HepG2 (cell line): ENCODE measurements around the gene HPS1. TPM values are rescaled to one million over a fixed set of nuclear protein-coding genes. Genes with fewer than 3 reads are reported as not detected.

Experiments
- ATAC-seq: fragments of 200-7000 bp; cut with Tn5 transposase; 3 replicates; pipeline ENCODE4 v1.9.1; 2020; ENCODE audit warnings: mild to moderate bottlenecking, moderate library complexity
- BruUV-seq: library from RNA; stranded (reverse); fragments of 400-500 nt; replicated peaks from 2 replicates; lab custom pipeline; 2021; lab: Mats Ljungman, UMichigan
- CTCF ChIA-PET: fragments of 300-600 bp; formaldehyde crosslinking; extraction: SDS; loops from one replicate; lab custom pipeline; 2021; ENCODE audit warnings: low total read pairs, inconsistent platforms, low intra/inter-chr PET ratio; lab: Yijun Ruan, JAX
- POLR2A ChIA-PET: fragments of 350-600 bp; sonication (Branson Sonifier 250); formaldehyde crosslinking; loops from one replicate; lab custom pipeline; 2020; ENCODE audit warnings: antibody characterized with exemption, inconsistent platforms; lab: Yijun Ruan, JAX
- DNase-seq: peaks from one replicate; pipeline ENCODE4 v3.0.0-alpha.2; 2015; ENCODE audit warnings: low spot score
- FAIRE-seq: peaks from 3 replicates; lab custom pipeline; 2011; peaks lifted over from hg19 to GRCh38; lab: Jason Lieb, UNC
- H2AFZ ChIP-seq: one replicate; pipeline ENCODE4 v1.6.1; 2011; ENCODE audit warnings: low read length, inconsistent platforms
- H3K27ac ChIP-seq: fragments of 300-600 bp; 3 replicates; pipeline ENCODE4 v1.8.0; 2011; ENCODE audit warnings: mixed run types, mild to moderate bottlenecking, mixed read lengths, low read length, inconsistent platforms; ENCODE audit not compliant: insufficient read depth; ENCODE audit errors: extremely low read length
- H3K27me3 ChIP-seq, 2 experiments: fragments of 200-600 bp in 1 of 2; 2 replicates in 1 of 2; 3 replicates in 1 of 2; pipeline versions ENCODE4 v1.6.0 to v1.8.0; 2011; ENCODE audit warnings: low read length in 2 of 2, mild to moderate bottlenecking in 2 of 2, moderate library complexity in 2 of 2, inconsistent platforms in 1 of 2; ENCODE audit not compliant: insufficient read depth in 2 of 2, control insufficient read depth in 1 of 2
- H3K36me3 ChIP-seq, 2 experiments: fragments of 200-600 bp in 1 of 2; replicated peaks in 1 of 2; 2 replicates in 1 of 2; 3 replicates in 1 of 2; pipeline versions ENCODE4 v1.5.1 to v1.8.0; 2011; ENCODE audit warnings: low read length in 2 of 2, inconsistent platforms in 1 of 2; ENCODE audit not compliant: insufficient read depth in 2 of 2, control insufficient read depth in 1 of 2
- H3K4me1 ChIP-seq: 2 replicates; pipeline ENCODE4 v1.5.1; 2012; ENCODE audit warnings: low read length, inconsistent platforms; ENCODE audit not compliant: insufficient read depth
- H3K4me2 ChIP-seq: 2 replicates; pipeline ENCODE4 v1.6.0; 2011; ENCODE audit warnings: low read depth, low read length, inconsistent platforms
- H3K4me3 ChIP-seq, 3 experiments: fragments of 200-600 bp in 1 of 3; sonication (generic), shearing (Covaris generic) in 1 of 3; replicated peaks in 1 of 3; 2 replicates each; pipeline ENCODE4 v1.5.1; 2011 to 2016; ENCODE audit warnings: low read length in 3 of 3, inconsistent platforms in 2 of 3, low read depth in 2 of 3, mild to moderate bottlenecking in 2 of 3, control low read depth in 1 of 3, mixed read lengths in 1 of 3; ENCODE audit not compliant: insufficient read depth in 1 of 3
- H3K79me2 ChIP-seq: one replicate; pipeline ENCODE4 v1.6.1; 2011; ENCODE audit warnings: low read length, inconsistent platforms; ENCODE audit not compliant: insufficient read depth
- H3K9ac ChIP-seq: 2 replicates; pipeline ENCODE4 v1.6.0; 2011; ENCODE audit warnings: mild to moderate bottlenecking, low read depth, low read length, inconsistent platforms; ENCODE audit not compliant: insufficient read depth
- H3K9me3 ChIP-seq: 2 replicates; pipeline ENCODE4 v1.5.1; 2012; ENCODE audit warnings: mild to moderate bottlenecking, low read length
- H4K20me1 ChIP-seq: 2 replicates; pipeline ENCODE4 v1.6.0; 2011; ENCODE audit warnings: inconsistent platforms, mild to moderate bottlenecking, low read length, moderate library complexity; ENCODE audit not compliant: insufficient read depth
- AHR ChIP-seq: IDR thresholded peaks from 2 replicates; pipeline ENCODE4 v1.6.1; 2018; ENCODE audit warnings: missing genetic modification reagents, missing compliant biosample characterization
- ARID2 ChIP-seq: sonication (generic); formaldehyde crosslinking; IDR thresholded peaks from 2 replicates; pipeline ENCODE4 v1.8.1; 2022; ENCODE audit warnings: mild to moderate bottlenecking, missing genetic modification reagents, borderline replicate concordance
- KDM3A ChIP-seq: IDR thresholded peaks from 2 replicates; pipeline ENCODE4 v1.6.1; 2018; ENCODE audit warnings: low read depth, missing compliant biosample characterization
- REL ChIP-seq: sonication (generic); formaldehyde crosslinking; conservative IDR thresholded peaks from 2 replicates; pipeline ENCODE4 v1.8.0; 2022; ENCODE audit warnings: mild to moderate bottlenecking, missing genetic modification reagents, moderate library complexity
- SPEN ChIP-seq: sonication (generic); formaldehyde crosslinking; IDR thresholded peaks from 2 replicates; pipeline ENCODE4 v1.5.1; 2020; ENCODE audit warnings: low read depth, mild to moderate bottlenecking, missing genetic modification reagents
- TCF7L2 ChIP-seq: IDR thresholded peaks from 2 replicates; pipeline ENCODE4 v1.6.1; 2011; ENCODE audit warnings: mild to moderate bottlenecking, low read depth, low read length, moderate library complexity
- ZC3H13 ChIP-seq: sonication (generic); formaldehyde crosslinking; IDR thresholded peaks from 2 replicates; pipeline ENCODE4 v1.8.1; 2023; ENCODE audit warnings: mild to moderate bottlenecking, missing genetic modification reagents, moderate library complexity
- ZNF12 ChIP-seq: sonication (generic); formaldehyde crosslinking; IDR thresholded peaks from 2 replicates; pipeline ENCODE4 v1.5.0; 2020; ENCODE audit warnings: missing genetic modification reagents
- ZNF121 ChIP-seq: sonication (generic); formaldehyde crosslinking; IDR thresholded peaks from 2 replicates; pipeline ENCODE4 v1.5.0; 2020; ENCODE audit warnings: mild to moderate bottlenecking, missing genetic modification reagents
- ZNF207 ChIP-seq: fragments of 450-650 bp; IDR thresholded peaks from 2 replicates; pipeline ENCODE4 v1.6.1; 2016; ENCODE audit warnings: antibody characterized with exemption, borderline replicate concordance
- ZNF431 ChIP-seq: sonication (generic); formaldehyde crosslinking; IDR thresholded peaks from 2 replicates; pipeline ENCODE4 v1.9.0; 2022; ENCODE audit warnings: missing genetic modification reagents, low read depth, mild to moderate bottlenecking, borderline replicate concordance
- WGBS: methylation state at CpG from one replicate; pipeline ENCODE4 v1.1.6; 2017; ENCODE audit warnings: low lambda C conversion rate; 5-methylcytosine and 5-hydroxymethylcytosine counted together
- in situ Hi-C: cut with HindIII; loops from 2 replicates; pipeline ENCODE4 v1.10.0; 2017; ENCODE audit warnings: low pct_unique_long_range_greater_than_20kb; ENCODE audit not compliant: extremely low pct_ligation_motif_present
- intact Hi-C: fragments of 100-400 bp; cut with micrococcal nuclease; formaldehyde crosslinking; loops from one replicate; pipeline ENCODE4 v1.10.0; 2022; ENCODE audit not compliant: unreplicated experiment
- polyA plus RNA-seq, 8 experiments: library from polyadenylated mRNA; depleted of rRNA in 3 of 8; stranded (reverse) in 7 of 8; unstranded in 1 of 8; fragments of >200 nt; fragmentation: Illumina TruSeq in 4 of 8; extraction: Trizol in 4 of 8; gene quantifications; 2 replicates each; pipeline versions ENCODE4 v1.2.1 to v1.2.3, GENCODE V29; 2011 to 2016; ENCODE audit warnings: low read depth in 4 of 8, missing spikeins in 1 of 8, mixed read lengths in 1 of 8; ENCODE audit not compliant: insufficient read depth in 1 of 8
- total RNA-seq, 5 experiments: library from RNA; depleted of rRNA; stranded (reverse); fragments of >200 nt; fragmentation: Illumina TruSeq; extraction: Trizol; gene quantifications; 2 replicates each; pipeline ENCODE4 v1.2.3, GENCODE V29; 2016; ENCODE audit warnings: low read depth in 1 of 5
- TF ChIP-seq, protein P1 (sequence below): sonication (generic); formaldehyde crosslinking; IDR thresholded peaks from 2 replicates; pipeline ENCODE4 v1.5.1; 2020; ENCODE audit warnings: mild to moderate bottlenecking, moderate library complexity, missing genetic modification reagents
- TF ChIP-seq, protein P2 (sequence below): sonication (generic); formaldehyde crosslinking; IDR thresholded peaks from 2 replicates; pipeline ENCODE4 v1.5.0; 2020; ENCODE audit warnings: mild to moderate bottlenecking, missing genetic modification reagents, borderline replicate concordance
- TF ChIP-seq, protein P3 (sequence below): sonication (generic); formaldehyde crosslinking; IDR thresholded peaks from 2 replicates; pipeline ENCODE4 v1.8.1; 2023; ENCODE audit warnings: missing genetic modification reagents, mild to moderate bottlenecking, borderline replicate concordance

Gene HPS1
- total and polyA plus RNA-seq, 2 of the 13 experiments (the other 11 are each of a cell fraction or from before 2014, with no cell fraction given) = 24.6 to 25.8 TPM

GRCh38 chr10:98368644-98369043 is 78.1 kb downstream of the HPS1 start:
- ATAC-seq (no peak), FAIRE-seq (no peak), DNase-seq (no peak)
- intact Hi-C loops = no loop called here
- Histone ChIP-seq H3K4me3 (no peak overlapping the region), H3K4me2 (no peak overlapping the region), H3K27ac (no peak overlapping the region), H4K20me1 (no peaks in the 10 kb centered on the region), H3K27me3 (peaks cover 6 to 52% of the 10 kb centered on the region in 2 experiments; a peak in 3 of 5 replicates), H3K9me3 (no peaks in the 10 kb centered on the region), H3K4me1 (no peaks in the 10 kb centered on the region), H3K36me3 (no peaks in the 10 kb centered on the region), H3K79me2 (no peaks in the 10 kb centered on the region), H3K9ac (no peak overlapping the region), H2AFZ (no peak overlapping the region)
- WGBS = 38% methylated on average over 2 of the region's 2 CpGs
- in situ Hi-C loops = no loop called here
- TF ChIP-seq TCF7L2 (no peak), ZNF12 (CRISPR knock-in tag) (peak; percentile 92)
- TF ChIP-seq, protein P1, sequence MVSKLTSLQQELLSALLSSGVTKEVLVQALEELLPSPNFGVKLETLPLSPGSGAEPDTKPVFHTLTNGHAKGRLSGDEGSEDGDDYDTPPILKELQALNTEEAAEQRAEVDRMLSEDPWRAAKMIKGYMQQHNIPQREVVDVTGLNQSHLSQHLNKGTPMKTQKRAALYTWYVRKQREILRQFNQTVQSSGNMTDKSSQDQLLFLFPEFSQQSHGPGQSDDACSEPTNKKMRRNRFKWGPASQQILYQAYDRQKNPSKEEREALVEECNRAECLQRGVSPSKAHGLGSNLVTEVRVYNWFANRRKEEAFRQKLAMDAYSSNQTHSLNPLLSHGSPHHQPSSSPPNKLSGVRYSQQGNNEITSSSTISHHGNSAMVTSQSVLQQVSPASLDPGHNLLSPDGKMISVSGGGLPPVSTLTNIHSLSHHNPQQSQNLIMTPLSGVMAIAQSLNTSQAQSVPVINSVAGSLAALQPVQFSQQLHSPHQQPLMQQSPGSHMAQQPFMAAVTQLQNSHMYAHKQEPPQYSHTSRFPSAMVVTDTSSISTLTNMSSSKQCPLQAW (CRISPR knock-in tag) = no peak
- CTCF ChIA-PET = no interaction called here
- POLR2A ChIA-PET = no interaction called here
- no TSS peak for BruUV-seq

DNA sequence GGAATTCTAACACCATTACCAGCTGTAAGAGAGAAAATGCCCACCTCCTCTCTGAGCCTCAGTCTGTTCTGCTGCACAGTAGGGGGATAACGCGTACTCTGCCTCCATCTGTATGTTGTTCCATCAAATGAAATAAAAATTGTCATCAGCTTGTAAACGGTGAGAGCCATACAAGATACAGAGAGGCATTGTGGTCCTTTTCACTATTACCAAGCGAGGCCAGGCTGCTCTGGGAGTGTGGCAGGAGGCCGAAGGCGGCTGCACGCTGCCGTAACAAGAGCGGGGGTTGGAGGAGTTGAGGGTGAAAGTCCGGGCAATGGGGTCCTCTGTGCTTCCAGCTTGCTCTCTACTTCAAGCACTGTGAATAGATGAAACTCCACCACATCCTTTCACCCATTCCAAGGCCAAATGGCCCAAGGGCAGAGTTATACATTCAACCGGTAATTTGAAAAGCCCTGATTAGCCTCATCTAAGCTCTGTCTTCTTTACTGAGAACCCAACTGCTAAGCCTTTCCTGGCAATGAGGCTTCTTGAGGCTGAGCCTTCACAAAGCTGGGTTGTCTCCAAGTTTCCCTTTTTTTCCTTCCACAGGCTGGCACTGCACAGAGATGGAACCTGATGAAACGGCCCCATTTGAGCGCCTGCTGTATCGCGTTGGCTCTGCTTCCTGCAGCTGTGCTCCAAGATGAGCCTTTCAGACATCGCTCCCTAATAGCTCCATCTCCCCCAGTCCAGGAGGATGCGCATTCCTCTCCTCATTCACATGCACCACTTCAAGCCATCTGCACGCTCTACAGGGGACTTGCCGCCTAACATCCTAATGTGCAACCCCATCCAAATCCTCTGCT is 78.9 kb downstream of the HPS1 start:
- intact Hi-C loops (no loop called here), in situ Hi-C loops (no loop called here)
- no peak for ATAC-seq
- H3K36me3 ChIP-seq = no peaks in the 10 kb centered on the region
- 68% methylated on average over 18 of the region's 19 CpGs for WGBS
- H2AFZ ChIP-seq = no peak overlapping the region
- H3K27ac ChIP-seq = no peak overlapping the region
- H4K20me1 ChIP-seq = no peaks in the 10 kb centered on the region
- no TSS peak for BruUV-seq
- FAIRE-seq = no peak
- no peak overlapping the region for H3K4me2 ChIP-seq
- DNase-seq = no peak
- ChIA-PET CTCF (no interaction called here), POLR2A (no interaction called here)
- no peak overlapping the region for H3K4me3 ChIP-seq
- H3K79me2 ChIP-seq = no peaks in the 10 kb centered on the region
- H3K9me3 ChIP-seq = no peaks in the 10 kb centered on the region
- H3K27me3 ChIP-seq = peaks cover 6 to 46% of the 10 kb centered on the region in 2 experiments; a peak in 3 of 5 replicates
- no peak overlapping the region for H3K9ac ChIP-seq
- H3K4me1 ChIP-seq = no peaks in the 10 kb centered on the region
- TF ChIP-seq SPEN (CRISPR knock-in tag) = no peak
- TF ChIP-seq, protein P2, sequence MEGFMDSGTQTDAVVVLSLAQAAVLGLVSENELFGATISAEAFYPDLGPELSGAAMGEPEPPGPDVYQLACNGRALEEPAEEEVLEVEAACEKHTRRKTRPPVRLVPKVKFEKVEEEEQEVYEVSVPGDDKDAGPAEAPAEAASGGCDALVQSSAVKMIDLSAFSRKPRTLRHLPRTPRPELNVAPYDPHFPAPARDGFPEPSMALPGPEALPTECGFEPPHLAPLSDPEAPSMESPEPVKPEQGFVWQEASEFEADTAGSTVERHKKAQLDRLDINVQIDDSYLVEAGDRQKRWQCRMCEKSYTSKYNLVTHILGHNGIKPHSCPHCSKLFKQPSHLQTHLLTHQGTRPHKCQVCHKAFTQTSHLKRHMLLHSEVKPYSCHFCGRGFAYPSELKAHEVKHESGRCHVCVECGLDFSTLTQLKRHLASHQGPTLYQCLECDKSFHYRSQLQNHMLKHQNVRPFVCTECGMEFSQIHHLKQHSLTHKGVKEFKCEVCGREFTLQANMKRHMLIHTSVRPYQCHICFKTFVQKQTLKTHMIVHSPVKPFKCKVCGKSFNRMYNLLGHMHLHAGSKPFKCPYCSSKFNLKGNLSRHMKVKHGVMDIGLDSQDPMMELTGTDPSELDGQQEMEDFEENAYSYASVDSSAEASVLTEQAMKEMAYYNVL (CRISPR knock-in tag) = no peak
- no peak for TF ChIP-seq ZC3H13 (CRISPR knock-in tag)
- no peak for TF ChIP-seq KDM3A (CRISPR knock-in tag)
- no peak for TF ChIP-seq ZNF207
- TF ChIP-seq, protein P3, sequence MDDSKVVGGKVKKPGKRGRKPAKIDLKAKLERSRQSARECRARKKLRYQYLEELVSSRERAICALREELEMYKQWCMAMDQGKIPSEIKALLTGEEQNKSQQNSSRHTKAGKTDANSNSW (CRISPR knock-in tag) = no peak
- no peak for TF ChIP-seq REL (CRISPR knock-in tag)
- TF ChIP-seq ZNF431 = no peak
- no peak for TF ChIP-seq ZNF121 (CRISPR knock-in tag)
- no peak for TF ChIP-seq ARID2 (CRISPR knock-in tag)
- no peak for TF ChIP-seq AHR (CRISPR knock-in tag)
